SU-DHL-6 (cell line): ENCODE results near the gene OLFML2B.

Experiments used
- EZH2phosphoT487 ChIP-seq: fragments of 200-600 bp; sonication (generic), shearing (Covaris generic); conservative IDR thresholded peaks from 2 replicates; pipeline ENCODE4 v1.6.1; 2018; ENCODE audit warnings: mild to moderate bottlenecking, antibody characterized with exemption, low read length, moderate library complexity, mixed read lengths
- TF ChIP-seq, protein P1 (sequence below): fragments of 200-600 bp; sonication (generic); IDR thresholded peaks from one replicate; pipeline ENCODE4 v1.5.1; 2017; ENCODE audit warnings: antibody characterized with exemption, mild to moderate bottlenecking, low read length, moderate library complexity; ENCODE audit not compliant: insufficient read depth, poor library complexity, severe bottlenecking

DNA sequence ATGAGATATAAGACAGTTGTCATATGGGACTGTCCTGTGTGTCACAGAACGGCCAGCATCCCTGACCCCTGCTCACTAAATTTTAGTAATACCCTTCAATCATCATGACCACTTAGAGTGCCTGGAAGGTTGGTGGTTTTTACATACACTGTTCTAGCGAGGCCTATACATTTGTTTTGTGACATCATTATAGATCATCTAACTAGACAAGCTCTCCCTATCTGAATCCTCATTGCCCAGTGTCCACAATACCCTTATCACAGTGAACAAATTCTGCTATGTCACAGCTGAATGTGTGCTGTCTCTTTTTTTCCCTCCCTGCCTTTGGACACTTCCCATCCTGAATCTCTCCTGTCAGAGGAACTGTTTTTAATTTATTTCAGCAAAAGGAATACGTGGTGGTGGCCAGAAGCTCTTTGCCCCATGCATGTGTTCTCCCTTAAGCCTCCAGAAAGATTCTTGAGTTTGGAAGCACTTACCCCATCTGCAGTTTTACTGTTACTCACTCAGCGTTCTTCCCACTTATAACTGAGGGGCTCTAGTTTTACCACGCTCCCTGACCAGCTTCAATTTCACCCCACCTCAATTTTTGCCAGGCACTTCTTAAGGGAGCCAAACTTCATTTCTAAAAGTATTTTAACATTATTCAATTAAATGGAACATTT, 70.3 kb downstream of the OLFML2B start:
- TF ChIP-seq, protein P1, sequence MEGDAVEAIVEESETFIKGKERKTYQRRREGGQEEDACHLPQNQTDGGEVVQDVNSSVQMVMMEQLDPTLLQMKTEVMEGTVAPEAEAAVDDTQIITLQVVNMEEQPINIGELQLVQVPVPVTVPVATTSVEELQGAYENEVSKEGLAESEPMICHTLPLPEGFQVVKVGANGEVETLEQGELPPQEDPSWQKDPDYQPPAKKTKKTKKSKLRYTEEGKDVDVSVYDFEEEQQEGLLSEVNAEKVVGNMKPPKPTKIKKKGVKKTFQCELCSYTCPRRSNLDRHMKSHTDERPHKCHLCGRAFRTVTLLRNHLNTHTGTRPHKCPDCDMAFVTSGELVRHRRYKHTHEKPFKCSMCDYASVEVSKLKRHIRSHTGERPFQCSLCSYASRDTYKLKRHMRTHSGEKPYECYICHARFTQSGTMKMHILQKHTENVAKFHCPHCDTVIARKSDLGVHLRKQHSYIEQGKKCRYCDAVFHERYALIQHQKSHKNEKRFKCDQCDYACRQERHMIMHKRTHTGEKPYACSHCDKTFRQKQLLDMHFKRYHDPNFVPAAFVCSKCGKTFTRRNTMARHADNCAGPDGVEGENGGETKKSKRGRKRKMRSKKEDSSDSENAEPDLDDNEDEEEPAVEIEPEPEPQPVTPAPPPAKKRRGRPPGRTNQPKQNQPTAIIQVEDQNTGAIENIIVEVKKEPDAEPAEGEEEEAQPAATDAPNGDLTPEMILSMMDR: no peak
- no peak for TF ChIP-seq EZH2phosphoT487
